ENCODE results near the gene SV2B. TPM values are rescaled to one million over a fixed set of nuclear protein-coding genes. Genes with fewer than 3 reads are reported as not detected.

Gene SV2B
- total RNA-seq, 1 experiment from 2014 or later: 0.44 TPM

DNA sequence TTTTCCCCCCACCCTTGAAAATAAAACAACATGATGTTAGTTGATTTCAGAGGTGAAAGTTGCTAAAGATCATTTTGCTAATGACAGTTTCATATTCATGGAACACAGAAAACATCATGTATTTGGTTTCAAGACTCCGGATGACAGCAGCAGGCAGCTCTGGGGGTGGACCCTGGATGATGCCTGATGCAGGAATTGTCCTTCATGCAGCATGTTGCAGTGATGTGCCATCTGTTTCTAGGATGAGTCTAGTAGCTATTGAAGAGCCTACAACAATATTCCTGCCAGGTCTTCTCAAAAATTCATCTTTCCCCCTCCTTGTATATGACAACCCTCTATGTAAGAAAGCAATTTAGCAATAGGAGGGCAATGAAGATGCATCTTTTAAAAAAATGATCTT, 108.3 kb downstream of the SV2B start:
- Mint-ChIP-seq H3K36me3 (ENCODE audit: insufficient read depth, unreplicated experiment) (no peaks in the 10 kb centered on the region), H3K4me3 (ENCODE audit: unreplicated experiment) (no peak overlapping the region), H3K27me3 (ENCODE audit: insufficient read depth, unreplicated experiment) (peaks cover 32% of the 10 kb centered on the region), H3K27ac (ENCODE audit: low read depth, unreplicated experiment) (no peak overlapping the region), H3K9me3 (ENCODE audit: unreplicated experiment) (no peaks in the 10 kb centered on the region), H3K4me1 (ENCODE audit: insufficient read depth, unreplicated experiment) (no peaks in the 10 kb centered on the region)
- TF ChIP-seq, protein P1, sequence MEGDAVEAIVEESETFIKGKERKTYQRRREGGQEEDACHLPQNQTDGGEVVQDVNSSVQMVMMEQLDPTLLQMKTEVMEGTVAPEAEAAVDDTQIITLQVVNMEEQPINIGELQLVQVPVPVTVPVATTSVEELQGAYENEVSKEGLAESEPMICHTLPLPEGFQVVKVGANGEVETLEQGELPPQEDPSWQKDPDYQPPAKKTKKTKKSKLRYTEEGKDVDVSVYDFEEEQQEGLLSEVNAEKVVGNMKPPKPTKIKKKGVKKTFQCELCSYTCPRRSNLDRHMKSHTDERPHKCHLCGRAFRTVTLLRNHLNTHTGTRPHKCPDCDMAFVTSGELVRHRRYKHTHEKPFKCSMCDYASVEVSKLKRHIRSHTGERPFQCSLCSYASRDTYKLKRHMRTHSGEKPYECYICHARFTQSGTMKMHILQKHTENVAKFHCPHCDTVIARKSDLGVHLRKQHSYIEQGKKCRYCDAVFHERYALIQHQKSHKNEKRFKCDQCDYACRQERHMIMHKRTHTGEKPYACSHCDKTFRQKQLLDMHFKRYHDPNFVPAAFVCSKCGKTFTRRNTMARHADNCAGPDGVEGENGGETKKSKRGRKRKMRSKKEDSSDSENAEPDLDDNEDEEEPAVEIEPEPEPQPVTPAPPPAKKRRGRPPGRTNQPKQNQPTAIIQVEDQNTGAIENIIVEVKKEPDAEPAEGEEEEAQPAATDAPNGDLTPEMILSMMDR (IDR thresholded peaks at IDR 0.05; ENCODE audit: unreplicated experiment): no peak
- intact Hi-C loops (cut with micrococcal nuclease): no loop called here
- DNase-seq (ENCODE audit: unreplicated experiment): no peak
- no TSS peak for BruUV-seq (replicated peaks)
- CTCF ChIA-PET: no interaction called here
- POLR2A ChIA-PET: no interaction called here

GRCh38 chr15:91209318-91209717, 109.3 kb downstream of the SV2B start:
- Mint-ChIP-seq H3K4me1 (ENCODE audit: insufficient read depth, unreplicated experiment) (no peaks in the 10 kb centered on the region), H3K4me3 (ENCODE audit: unreplicated experiment) (no peak overlapping the region), H3K9me3 (ENCODE audit: unreplicated experiment) (no peaks in the 10 kb centered on the region), H3K27me3 (ENCODE audit: insufficient read depth, unreplicated experiment) (peaks cover 32% of the 10 kb centered on the region), H3K36me3 (ENCODE audit: insufficient read depth, unreplicated experiment) (no peaks in the 10 kb centered on the region), H3K27ac (ENCODE audit: low read depth, unreplicated experiment) (no peak overlapping the region)
- no TSS peak for BruUV-seq (replicated peaks)
- intact Hi-C loops (cut with micrococcal nuclease): no loop called here
- TF ChIP-seq, protein P1 (IDR thresholded peaks at IDR 0.05; ENCODE audit: unreplicated experiment): no peak
- CTCF ChIA-PET: interaction anchor here (1.1 kb wide), 1 partner anchor 10 kb away, joined by 3 read pairs; no protein-coding TSS in a partner anchor
- POLR2A ChIA-PET: no interaction called here
- no peak for DNase-seq (ENCODE audit: unreplicated experiment)

DNA sequence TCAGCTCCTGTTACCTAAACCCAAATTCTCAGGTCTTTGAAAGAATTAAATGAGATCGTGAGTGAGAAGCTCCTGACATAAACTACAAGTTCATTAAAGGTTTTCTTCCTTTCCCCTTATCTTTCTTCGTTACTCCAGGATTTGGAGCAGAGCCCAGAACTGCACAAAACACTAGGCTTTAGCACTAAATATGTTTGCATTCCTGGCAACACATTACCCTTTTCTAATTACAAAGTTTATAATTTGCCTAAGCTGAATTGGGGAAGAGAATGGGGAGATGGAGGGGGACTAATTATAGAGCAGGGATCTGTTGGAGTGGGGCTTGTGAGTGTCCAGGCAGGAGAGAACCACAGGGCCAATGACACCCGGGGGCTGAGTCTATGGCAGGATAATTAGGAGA, 109.7 kb downstream of the SV2B start:
- no TSS peak for BruUV-seq (replicated peaks)

GRCh38 chr15:91214675-91215590, 114.9 kb downstream of the SV2B start:
- no peak overlapping the region for H3K27ac Mint-ChIP-seq (ENCODE audit: low read depth, unreplicated experiment)
- POLR2A ChIA-PET: no interaction called here
- TF ChIP-seq, protein P1 (IDR thresholded peaks at IDR 0.05; ENCODE audit: unreplicated experiment): no peak
- BruUV-seq (replicated peaks): no TSS peak
- no peak overlapping the region for H3K4me3 Mint-ChIP-seq (ENCODE audit: unreplicated experiment)
- H3K36me3 Mint-ChIP-seq (ENCODE audit: insufficient read depth, unreplicated experiment): no peaks in the 10 kb centered on the region
- no peaks in the 10 kb centered on the region for H3K9me3 Mint-ChIP-seq (ENCODE audit: unreplicated experiment)
- no peak for DNase-seq (ENCODE audit: unreplicated experiment)
- peaks cover 27% of the 10 kb centered on the region for H3K27me3 Mint-ChIP-seq (ENCODE audit: insufficient read depth, unreplicated experiment)
- no peaks in the 10 kb centered on the region for H3K4me1 Mint-ChIP-seq (ENCODE audit: insufficient read depth, unreplicated experiment)
- intact Hi-C loops (cut with micrococcal nuclease): no loop called here
- CTCF ChIA-PET: interaction anchor here (1.1 to 1.8 kb wide), 6 partner anchors 8 to 159 kb away, joined by 4 to 5 read pairs (median 4); no protein-coding TSS in a partner anchor

More for the DNA sequence above, 109.7 kb downstream of the SV2B start:
- H3K4me1 Mint-ChIP-seq (ENCODE audit: insufficient read depth, unreplicated experiment): no peaks in the 10 kb centered on the region
- TF ChIP-seq, protein P1 (IDR thresholded peaks at IDR 0.05; ENCODE audit: unreplicated experiment): no peak
- peaks cover 32% of the 10 kb centered on the region for H3K27me3 Mint-ChIP-seq (ENCODE audit: insufficient read depth, unreplicated experiment)
- H3K27ac Mint-ChIP-seq (ENCODE audit: low read depth, unreplicated experiment): no peak overlapping the region
- H3K9me3 Mint-ChIP-seq (ENCODE audit: unreplicated experiment): no peaks in the 10 kb centered on the region
- ChIA-PET CTCF (interaction anchor here (1.1 kb wide), 1 partner anchor 9 kb away, joined by 3 read pairs; no protein-coding TSS in a partner anchor), POLR2A (no interaction called here)
- H3K36me3 Mint-ChIP-seq (ENCODE audit: insufficient read depth, unreplicated experiment): no peaks in the 10 kb centered on the region
- DNase-seq (ENCODE audit: unreplicated experiment): no peak
- H3K4me3 Mint-ChIP-seq (ENCODE audit: unreplicated experiment): no peak overlapping the region
- intact Hi-C loops (cut with micrococcal nuclease): no loop called here

All from MCF 10A (cell line).